Measurements from ENCODE around the gene CALML4.

GRCh38 chr15:68149059-68149458 lies 56.1 kb downstream of the CALML4 start:
- no peak for TF ChIP-seq CTCF (IDR thresholded peaks at IDR 0.05)
- no peak for TF ChIP-seq POLR2A (IDR thresholded peaks at IDR 0.05)
- TF ChIP-seq POLR2AphosphoS5 (IDR thresholded peaks at IDR 0.05), result no peak
